K562 (cell line): Measurements from ENCODE around the gene CDKN1C. TPM values are rescaled to one million over a fixed set of nuclear protein-coding genes. Genes with fewer than 3 reads are reported as not detected.

Experiments
- ATAC-seq: fragments of 200-7000 bp; cut with Tn5 transposase; 3 replicates; pipeline ENCODE4 v1.9.1; 2020; ENCODE audit warnings: moderate library complexity
- BruUV-seq: library from RNA; stranded (reverse); fragments of 400-500 nt; replicated peaks from 2 replicates; lab custom pipeline; 2021; lab: Mats Ljungman, UMichigan
- CTCF ChIA-PET: fragments of 300-600 bp; formaldehyde crosslinking; extraction: SDS; loops from one replicate; lab custom pipeline; 2021; ENCODE audit warnings: low intra/inter-chr PET ratio; lab: Yijun Ruan, JAX
- POLR2A ChIA-PET: fragments of 300-600, 350-650 bp; sonication (Branson Sonifier 250); formaldehyde crosslinking; extraction: SDS; loops from one replicate; lab custom pipeline; 2021; ENCODE audit warnings: antibody characterized with exemption, inconsistent platforms; lab: Yijun Ruan, JAX
- DNase-seq, 4 experiments: peaks; one replicate each; pipeline versions ENCODE4 v3.0.0 to v3.0.0-alpha.2; 2011 to 2018; ENCODE audit warnings: low spot score in 3 of 4, mixed read lengths in 3 of 4; ENCODE audit errors: extremely low read depth in 1 of 4
- FAIRE-seq: peaks from 2 replicates; lab custom pipeline; 2011; peaks lifted over from hg19 to GRCh38; lab: Jason Lieb, UNC
- H2AFZ ChIP-seq: 2 replicates; pipeline ENCODE4 v1.6.0; 2011; ENCODE audit warnings: low read depth, low read length, control low read depth, inconsistent platforms
- H3K27ac ChIP-seq: fragments of 200-600 bp; 3 replicates; pipeline ENCODE4 v1.8.0; 2011; ENCODE audit warnings: low read depth, mild to moderate bottlenecking, control low read depth, inconsistent platforms, low read length, moderate library complexity, mixed read lengths; ENCODE audit errors: extremely low read depth
- H3K27me3 ChIP-seq, 2 experiments: fragments of 300-600 bp in 1 of 2; 2 replicates in 1 of 2; 3 replicates in 1 of 2; pipeline versions ENCODE4 v1.6.0 to v1.8.0; 2011; ENCODE audit warnings: inconsistent platforms in 2 of 2, low read length in 2 of 2, mild to moderate bottlenecking in 1 of 2, mixed read lengths in 1 of 2, moderate library complexity in 1 of 2; ENCODE audit not compliant: control insufficient read depth in 2 of 2, insufficient read depth in 2 of 2
- H3K36me3 ChIP-seq: fragments of 300-600 bp; 3 replicates; pipeline ENCODE4 v1.8.0; 2011; ENCODE audit warnings: mild to moderate bottlenecking, low read length, inconsistent platforms; ENCODE audit not compliant: control insufficient read depth, insufficient read depth
- H3K4me1 ChIP-seq, 2 experiments: fragments of 200-600 bp in 1 of 2; replicated peaks in 1 of 2; 2 replicates in 1 of 2; 3 replicates in 1 of 2; pipeline versions ENCODE4 v1.5.1 to v1.8.0; 2011; ENCODE audit warnings: inconsistent platforms in 2 of 2, low read length in 2 of 2, mild to moderate bottlenecking in 1 of 2, mixed read lengths in 1 of 2, moderate library complexity in 1 of 2; ENCODE audit not compliant: control insufficient read depth in 2 of 2, insufficient read depth in 2 of 2
- H3K4me2 ChIP-seq: 2 replicates; pipeline ENCODE4 v1.6.1; 2011; ENCODE audit warnings: low read length, control low read depth, inconsistent platforms, mixed read lengths; ENCODE audit not compliant: insufficient read depth
- H3K4me3 ChIP-seq: fragments of 200-600 bp; sonication (generic), shearing (Covaris generic); 2 replicates; pipeline ENCODE4 v1.5.1; 2016; ENCODE audit warnings: control low read depth, inconsistent platforms
- H3K79me2 ChIP-seq: fragments of 200-600 bp; 3 replicates; pipeline ENCODE4 v1.8.0; 2011; ENCODE audit warnings: low read length, inconsistent platforms; ENCODE audit not compliant: control insufficient read depth, insufficient read depth
- H3K9ac ChIP-seq, 2 experiments: 2 replicates each; pipeline versions ENCODE4 v1.6.0 to v1.6.1; 2011; ENCODE audit warnings: low read depth in 2 of 2, low read length in 2 of 2, control low read depth in 1 of 2, inconsistent platforms in 1 of 2, mild to moderate bottlenecking in 1 of 2, mixed read lengths in 1 of 2; ENCODE audit not compliant: insufficient read depth in 1 of 2
- H3K9me1 ChIP-seq: one replicate; pipeline ENCODE4 v1.6.0; 2011; ENCODE audit warnings: inconsistent platforms, mild to moderate bottlenecking, low read length, moderate library complexity; ENCODE audit not compliant: control insufficient read depth, insufficient read depth
- H3K9me3 ChIP-seq: replicated peaks from 2 replicates; pipeline ENCODE4 v1.5.1; 2011; ENCODE audit warnings: low read depth, low read length, inconsistent platforms; ENCODE audit not compliant: control insufficient read depth, insufficient read depth
- H4K20me1 ChIP-seq: replicated peaks from 2 replicates; pipeline ENCODE4 v1.6.1; 2011; ENCODE audit warnings: low read length, inconsistent platforms, mixed read lengths; ENCODE audit not compliant: control insufficient read depth, insufficient read depth
- GABPB1 ChIP-seq: sonication (generic); formaldehyde crosslinking; IDR thresholded peaks from 2 replicates; pipeline ENCODE4 v1.8.0; 2022; ENCODE audit warnings: mild to moderate bottlenecking, missing genetic modification reagents
- HNRNPK ChIP-seq: fragments of 200-400 bp; formaldehyde crosslinking; IDR thresholded peaks from one replicate; pipeline ENCODE4 v1.6.1; 2018; ENCODE audit warnings: mild to moderate bottlenecking, low read depth, low read length; ENCODE audit not compliant: poor library complexity, severe bottlenecking
- KAT7 ChIP-seq: sonication (generic); formaldehyde crosslinking; IDR thresholded peaks from 2 replicates; pipeline ENCODE4 v1.8.0; 2022; ENCODE audit warnings: missing genetic modification reagents, mild to moderate bottlenecking, borderline replicate concordance
- MEIS2 ChIP-seq: fragments of 450-650 bp; IDR thresholded peaks from 2 replicates; pipeline ENCODE4 v1.6.1; 2014; ENCODE audit warnings: mild to moderate bottlenecking; ENCODE audit not compliant: partially characterized antibody
- NCOR1 ChIP-seq: fragments of 450-650 bp; IDR thresholded peaks from 2 replicates; pipeline ENCODE4 v1.6.1; 2016; ENCODE audit warnings: mild to moderate bottlenecking, moderate library complexity
- RBFOX2 ChIP-seq: fragments of 200-400 bp; formaldehyde crosslinking; IDR thresholded peaks from 2 replicates; pipeline ENCODE4 v1.6.1; 2017; ENCODE audit warnings: low read depth, mild to moderate bottlenecking, low read length, moderate library complexity
- ZFP1 ChIP-seq: fragments of 450-650 bp; formaldehyde crosslinking; IDR thresholded peaks from 2 replicates; pipeline ENCODE4 v1.4.0; 2020; ENCODE audit warnings: mild to moderate bottlenecking, mixed read lengths
- ZNF77 ChIP-seq: fragments of 250-450 bp; sonication (Bioruptor Pico); IDR thresholded peaks from 2 replicates; pipeline ENCODE4 v1.5.0; 2020
- WGBS: fragments of 100-300 bp; shearing (Covaris generic); methylation state at CpG from one replicate; pipeline ENCODE4 v1.1.6; 2016; ENCODE audit warnings: low coverage, mixed read lengths; ENCODE audit not compliant: insufficient coverage; ENCODE audit errors: missing lambda C conversion rate; 5-methylcytosine and 5-hydroxymethylcytosine counted together
- in situ Hi-C: fragments of 300-500 bp; cut with MboI; formaldehyde crosslinking; loops from 4 replicates; pipeline ENCODE4 v1.15.0; 2018; ENCODE audit warnings: inconsistent platforms, mixed read lengths
- intact Hi-C: fragments of 100-400 bp; cut with micrococcal nuclease; formaldehyde crosslinking; loops from 2 replicates; pipeline ENCODE4 v1.14.2; 2022
- polyA plus RNA-seq, 8 experiments: library from polyadenylated mRNA; depleted of rRNA in 4 of 8; stranded (reverse) in 5 of 8; unstranded in 3 of 8; fragments of >200 nt; fragmentation: Nextera tagmentation in 2 of 8; fragmentation: Illumina TruSeq in 1 of 8; extraction: Ambion mirVana in 2 of 8; extraction: Trizol in 1 of 8; gene quantifications; 2 replicates each; pipeline versions ENCODE4 v1.2.1 to v1.2.3, GENCODE V29; 2011 to 2014; ENCODE audit warnings: inconsistent platforms in 1 of 8, missing spikeins in 1 of 8
- total RNA-seq, 7 experiments: library from RNA; depleted of rRNA in 6 of 7; stranded (reverse); fragments of >200 nt in 6 of 7; fragmentation: Illumina TruSeq in 2 of 7; extraction: Trizol in 2 of 7; gene quantifications; 2 replicates each; pipeline versions ENCODE4 v1.2.1 to v1.2.3, GENCODE V29; 2011 to 2021; ENCODE audit warnings: low replicate concordance in 1 of 7
- TF ChIP-seq, protein P1 (sequence below): fragments of 250-450 bp; sonication (Bioruptor Pico); IDR thresholded peaks from 2 replicates; pipeline ENCODE4 v1.4.0; 2020; ENCODE audit warnings: mild to moderate bottlenecking, moderate library complexity
- TF ChIP-seq, protein P2 (sequence below): sonication (generic); formaldehyde crosslinking; IDR thresholded peaks from 2 replicates; pipeline ENCODE4 v1.8.1; 2023; ENCODE audit warnings: mild to moderate bottlenecking, missing genetic modification reagents

Gene CDKN1C
- total and polyA plus RNA-seq, 9 of the 15 experiments (the other 6 are each of a cell fraction or from before 2014, with no cell fraction given) = 2.8 to 21.1 (median 9.3) TPM

DNA sequence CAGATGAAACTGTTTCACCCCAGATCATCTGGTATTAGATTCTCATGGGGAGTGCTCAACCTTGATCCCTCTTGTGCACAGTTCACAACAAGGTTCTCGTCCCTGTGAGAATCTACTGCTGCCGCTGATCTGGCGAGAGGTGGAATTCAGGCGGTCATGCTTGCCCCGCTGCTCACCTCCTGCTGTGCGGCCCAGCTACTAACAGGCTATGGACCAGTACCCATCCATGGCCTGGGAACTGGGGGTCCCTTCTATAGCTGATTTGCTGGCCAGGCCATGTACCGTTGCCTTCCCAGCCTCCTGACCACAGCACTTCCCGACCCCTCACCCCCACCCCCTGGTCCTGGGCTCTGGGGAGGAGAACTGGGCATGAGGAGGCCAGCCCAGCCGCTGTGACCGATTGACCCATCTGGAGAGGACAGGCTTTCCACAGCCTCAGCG lies 41.1 kb upstream of the CDKN1C start:
- ChIA-PET POLR2A (interaction anchor here (0.7 to 1.4 kb wide), 4 partner anchors 9 to 449 kb away, joined by 3 to 9 read pairs (median 6); no protein-coding TSS in a partner anchor), CTCF (interaction anchor here (5.2 kb wide), 1 partner anchor 394 kb away, joined by 59 read pairs; no protein-coding TSS in a partner anchor)
- 83% methylated on average over 11 of the region's 11 CpGs for WGBS
- Histone ChIP-seq H3K27ac (no peak overlapping the region), H3K36me3 (no peaks in the 10 kb centered on the region), H3K4me2 (no peak overlapping the region), H3K27me3 (no peaks in the 10 kb centered on the region), H4K20me1 (peaks cover 13% of the 10 kb centered on the region), H3K4me3 (no peak overlapping the region), H3K9ac (no peak overlapping the region), H3K9me3 (no peaks in the 10 kb centered on the region), H3K9me1 (no peaks in the 10 kb centered on the region), H2AFZ (no peak overlapping the region), H3K4me1 (peaks cover 10 to 63% of the 10 kb centered on the region in 2 experiments; a peak in 4 of 5 replicates), H3K79me2 (peaks cover 15% of the 10 kb centered on the region; the same call in 2 of the 3 replicates)
- in situ Hi-C loops (no loop called here), intact Hi-C loops (no loop called here)
- no TSS peak for BruUV-seq
- no peak for DNase-seq
- FAIRE-seq = no peak
- no peak for ATAC-seq
- TF ChIP-seq ZFP1 (CRISPR knock-in tag) (no peak), MEIS2 (no peak), KAT7 (CRISPR knock-in tag) (no peak), GABPB1 (CRISPR knock-in tag) (0 out of 2 replicates have a peak, but pooled peaks have one; percentile 22), RBFOX2 (0 out of 2 replicates have a peak, but pooled peaks have one; percentile 27), HNRNPK (no peak), ZNF77 (CRISPR knock-in tag) (no peak), NCOR1 (no peak)
- TF ChIP-seq, protein P1, sequence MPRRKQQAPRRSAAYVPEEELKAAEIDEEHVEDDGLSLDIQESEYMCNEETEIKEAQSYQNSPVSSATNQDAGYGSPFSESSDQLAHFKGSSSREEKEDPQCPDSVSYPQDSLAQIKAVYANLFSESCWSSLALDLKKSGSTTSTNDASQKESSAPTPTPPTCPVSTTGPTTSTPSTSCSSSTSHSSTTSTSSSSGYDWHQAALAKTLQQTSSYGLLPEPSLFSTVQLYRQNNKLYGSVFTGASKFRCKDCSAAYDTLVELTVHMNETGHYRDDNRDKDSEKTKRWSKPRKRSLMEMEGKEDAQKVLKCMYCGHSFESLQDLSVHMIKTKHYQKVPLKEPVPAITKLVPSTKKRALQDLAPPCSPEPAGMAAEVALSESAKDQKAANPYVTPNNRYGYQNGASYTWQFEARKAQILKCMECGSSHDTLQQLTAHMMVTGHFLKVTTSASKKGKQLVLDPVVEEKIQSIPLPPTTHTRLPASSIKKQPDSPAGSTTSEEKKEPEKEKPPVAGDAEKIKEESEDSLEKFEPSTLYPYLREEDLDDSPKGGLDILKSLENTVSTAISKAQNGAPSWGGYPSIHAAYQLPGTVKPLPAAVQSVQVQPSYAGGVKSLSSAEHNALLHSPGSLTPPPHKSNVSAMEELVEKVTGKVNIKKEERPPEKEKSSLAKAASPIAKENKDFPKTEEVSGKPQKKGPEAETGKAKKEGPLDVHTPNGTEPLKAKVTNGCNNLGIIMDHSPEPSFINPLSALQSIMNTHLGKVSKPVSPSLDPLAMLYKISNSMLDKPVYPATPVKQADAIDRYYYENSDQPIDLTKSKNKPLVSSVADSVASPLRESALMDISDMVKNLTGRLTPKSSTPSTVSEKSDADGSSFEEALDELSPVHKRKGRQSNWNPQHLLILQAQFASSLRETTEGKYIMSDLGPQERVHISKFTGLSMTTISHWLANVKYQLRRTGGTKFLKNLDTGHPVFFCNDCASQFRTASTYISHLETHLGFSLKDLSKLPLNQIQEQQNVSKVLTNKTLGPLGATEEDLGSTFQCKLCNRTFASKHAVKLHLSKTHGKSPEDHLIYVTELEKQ = no peak
- TF ChIP-seq, protein P2, sequence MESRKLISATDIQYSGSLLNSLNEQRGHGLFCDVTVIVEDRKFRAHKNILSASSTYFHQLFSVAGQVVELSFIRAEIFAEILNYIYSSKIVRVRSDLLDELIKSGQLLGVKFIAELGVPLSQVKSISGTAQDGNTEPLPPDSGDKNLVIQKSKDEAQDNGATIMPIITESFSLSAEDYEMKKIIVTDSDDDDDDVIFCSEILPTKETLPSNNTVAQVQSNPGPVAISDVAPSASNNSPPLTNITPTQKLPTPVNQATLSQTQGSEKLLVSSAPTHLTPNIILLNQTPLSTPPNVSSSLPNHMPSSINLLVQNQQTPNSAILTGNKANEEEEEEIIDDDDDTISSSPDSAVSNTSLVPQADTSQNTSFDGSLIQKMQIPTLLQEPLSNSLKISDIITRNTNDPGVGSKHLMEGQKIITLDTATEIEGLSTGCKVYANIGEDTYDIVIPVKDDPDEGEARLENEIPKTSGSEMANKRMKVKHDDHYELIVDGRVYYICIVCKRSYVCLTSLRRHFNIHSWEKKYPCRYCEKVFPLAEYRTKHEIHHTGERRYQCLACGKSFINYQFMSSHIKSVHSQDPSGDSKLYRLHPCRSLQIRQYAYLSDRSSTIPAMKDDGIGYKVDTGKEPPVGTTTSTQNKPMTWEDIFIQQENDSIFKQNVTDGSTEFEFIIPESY (CRISPR knock-in tag) = peak; percentile 77
